ENCODE measurements around the gene BRSK2. TPM values are rescaled to one million over a fixed set of nuclear protein-coding genes. Genes with fewer than 3 reads are reported as not detected.

The BRSK2 gene
- total RNA-seq, 1 donor from 2014 or later, result not detected

DNA sequence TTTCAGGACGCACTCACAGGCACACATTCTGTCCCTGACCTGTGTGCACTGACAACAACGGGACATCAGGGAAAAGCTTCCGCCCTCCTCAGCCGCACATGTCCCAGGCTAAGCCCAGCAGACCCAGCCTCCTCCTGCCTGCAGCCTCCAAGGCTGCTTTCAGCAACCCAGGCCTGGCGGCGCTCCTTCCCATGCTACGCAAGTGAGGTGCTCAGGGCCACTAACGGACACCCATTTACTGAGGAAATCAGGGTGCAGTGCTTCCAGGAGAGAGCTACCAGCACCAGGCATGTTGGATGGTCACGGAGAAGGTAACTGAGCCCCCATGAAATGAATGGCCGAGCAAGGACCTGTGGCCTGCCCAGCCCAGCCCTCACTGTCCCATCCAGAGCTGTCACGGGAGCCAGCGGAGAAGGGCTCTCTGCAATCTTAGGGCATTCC is 90.0 kb downstream of the BRSK2 start:
- DNase-seq (ENCODE audit: low read depth) (no peak), FAIRE-seq (no peak)
- TF ChIP-seq CTCF (IDR thresholded peaks at IDR 0.05; ENCODE audit: insufficient read depth, low read length, severe bottlenecking), result no peak
- Histone ChIP-seq H3K36me3 (ENCODE audit: control insufficient read depth, insufficient read depth, low read length) (peaks cover 20% of the 10 kb centered on the region), H3K4me3 (ENCODE audit: low read depth, low read length) (no peak overlapping the region), H3K27me3 (ENCODE audit: control insufficient read depth, insufficient read depth, low read length) (no peaks in the 10 kb centered on the region)

DNA sequence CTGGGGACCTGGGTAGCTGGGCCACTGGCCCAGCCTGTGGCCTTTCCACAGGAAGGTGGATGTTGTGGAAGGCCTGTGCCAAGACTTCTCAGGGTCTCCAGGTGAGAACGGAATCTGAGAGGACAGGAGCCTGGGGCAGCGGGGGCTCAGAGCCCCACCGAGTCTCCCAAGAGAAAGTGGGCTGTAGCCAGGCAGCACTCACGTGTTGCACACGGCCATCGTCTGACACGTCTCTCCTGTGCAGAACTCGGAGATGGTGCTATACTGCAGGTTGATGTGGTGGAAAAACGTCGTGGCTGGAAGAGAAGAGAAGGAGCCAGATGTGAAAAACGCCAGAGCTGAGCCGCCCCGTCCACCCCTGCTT is 90.4 kb downstream of the BRSK2 start:
- no peak for TF ChIP-seq CTCF (IDR thresholded peaks at IDR 0.05; ENCODE audit: insufficient read depth, low read length, severe bottlenecking)
- DNase-seq (ENCODE audit: low read depth) (no peak), FAIRE-seq (no peak)
- no peak overlapping the region for H3K4me3 ChIP-seq (ENCODE audit: low read depth, low read length)
- H3K36me3 ChIP-seq (ENCODE audit: control insufficient read depth, insufficient read depth, low read length), result peaks cover 20% of the 10 kb centered on the region
- no peaks in the 10 kb centered on the region for H3K27me3 ChIP-seq (ENCODE audit: control insufficient read depth, insufficient read depth, low read length)

GRCh38 chr11:1480555-1481482 is 91.1 kb downstream of the BRSK2 start:
- peaks cover 20% of the 10 kb centered on the region for H3K36me3 ChIP-seq (ENCODE audit: control insufficient read depth, insufficient read depth, low read length)

GRCh38 chr11:1481483-1481825 is 91.7 kb downstream of the BRSK2 start:
- no peaks in the 10 kb centered on the region for H3K27me3 ChIP-seq (ENCODE audit: control insufficient read depth, insufficient read depth, low read length)
- TF ChIP-seq CTCF (IDR thresholded peaks at IDR 0.05; ENCODE audit: insufficient read depth, low read length, severe bottlenecking), result no peak
- FAIRE-seq (no peak), DNase-seq (ENCODE audit: low read depth) (no peak)
- no peak overlapping the region for H3K4me3 ChIP-seq (ENCODE audit: low read depth, low read length)
- H3K36me3 ChIP-seq (ENCODE audit: control insufficient read depth, insufficient read depth, low read length), result peaks cover 20% of the 10 kb centered on the region

More at GRCh38 chr11:1480555-1481482, 91.1 kb downstream of the BRSK2 start:
- FAIRE-seq (no peak), DNase-seq (ENCODE audit: low read depth) (no peak)
- H3K4me3 ChIP-seq (ENCODE audit: low read depth, low read length), result no peak overlapping the region
- no peak for TF ChIP-seq CTCF (IDR thresholded peaks at IDR 0.05; ENCODE audit: insufficient read depth, low read length, severe bottlenecking)
- no peaks in the 10 kb centered on the region for H3K27me3 ChIP-seq (ENCODE audit: control insufficient read depth, insufficient read depth, low read length)

GRCh38 chr11:1481861-1482441 is 92.2 kb downstream of the BRSK2 start:
- Histone ChIP-seq H3K4me3 (ENCODE audit: low read depth, low read length) (no peak overlapping the region), H3K27me3 (ENCODE audit: control insufficient read depth, insufficient read depth, low read length) (no peaks in the 10 kb centered on the region), H3K36me3 (ENCODE audit: control insufficient read depth, insufficient read depth, low read length) (peaks cover 18% of the 10 kb centered on the region)
- TF ChIP-seq CTCF (IDR thresholded peaks at IDR 0.05; ENCODE audit: insufficient read depth, low read length, severe bottlenecking), result no peak
- FAIRE-seq (no peak), DNase-seq (ENCODE audit: low read depth) (no peak)
